H1 (cell line): ENCODE measurements around the gene RESF1. TPM values are rescaled to one million over a fixed set of nuclear protein-coding genes. Genes with fewer than 3 reads are reported as not detected.

Experiments used
- CTCF ChIA-PET: fragments of 300-600 bp; sonication (Branson Sonifier 250); formaldehyde crosslinking; loops from one replicate; lab custom pipeline; 2021; ENCODE audit not compliant: partially characterized antibody; lab: Charles Lee
- POLR2A ChIA-PET: fragments of 300-600 bp; sonication (Branson Sonifier 250); formaldehyde crosslinking; loops from one replicate; lab custom pipeline; 2021; ENCODE audit warnings: inconsistent platforms; ENCODE audit not compliant: partially characterized antibody; lab: Charles Lee
- DNase-seq, 2 experiments: peaks; one replicate each; pipeline versions ENCODE4 v3.0.0 to v3.0.0-alpha.2; 2010 to 2022; ENCODE audit warnings: low spot score in 2 of 2, low read depth in 1 of 2, mixed read lengths in 1 of 2
- FAIRE-seq: peaks from 2 replicates; lab custom pipeline; 2011; peaks lifted over from hg19 to GRCh38; lab: Jason Lieb, UNC
- H2AFZ ChIP-seq: 2 replicates; pipeline ENCODE4 v1.8.1; 2012; ENCODE audit warnings: low read length, inconsistent platforms
- H2AK5ac ChIP-seq: 2 replicates; pipeline ENCODE4 v1.6.1; 2013; ENCODE audit warnings: low read depth, low read length
- H2BK120ac ChIP-seq: replicated peaks from 2 replicates; pipeline ENCODE3; 2013; ENCODE audit warnings: low read depth, low read length, inconsistent platforms
- H2BK12ac ChIP-seq: 2 replicates; pipeline ENCODE4 v1.6.1; 2013; ENCODE audit warnings: low read depth, low read length
- H2BK15ac ChIP-seq: 2 replicates; pipeline ENCODE4 v1.6.1; 2013; ENCODE audit warnings: low read length
- H2BK20ac ChIP-seq: 2 replicates; pipeline ENCODE4 v1.6.1; 2013; ENCODE audit warnings: low read length
- H2BK5ac ChIP-seq: 2 replicates; pipeline ENCODE4 v1.6.1; 2013; ENCODE audit warnings: low read depth, low read length
- H3K14ac ChIP-seq: 2 replicates; pipeline ENCODE4 v1.6.1; 2013; ENCODE audit warnings: inconsistent platforms; ENCODE audit not compliant: insufficient read length
- H3K18ac ChIP-seq: 2 replicates; pipeline ENCODE4 v1.6.1; 2013; ENCODE audit warnings: low read length; ENCODE audit errors: extremely low read depth
- H3K23ac ChIP-seq: 2 replicates; pipeline ENCODE4 v1.6.1; 2013; ENCODE audit warnings: inconsistent platforms; ENCODE audit not compliant: insufficient read length
- H3K23me2 ChIP-seq: 2 replicates; pipeline ENCODE4 v1.6.1; 2013; ENCODE audit warnings: low read depth, low read length
- H3K27ac ChIP-seq: 2 replicates; pipeline ENCODE4 v1.6.1; 2011; ENCODE audit warnings: low read depth, low read length, inconsistent platforms
- H3K27me3 ChIP-seq, 4 experiments: replicated peaks in 1 of 4; 1 replicate in 1 of 4; 2 replicates in 3 of 4; pipeline versions ENCODE4 v1.6.1 to v1.8.1; 2011 to 2013; ENCODE audit warnings: low read length in 3 of 4, mild to moderate bottlenecking in 3 of 4, inconsistent platforms in 2 of 4, mixed read lengths in 2 of 4, moderate library complexity in 1 of 4; ENCODE audit not compliant: control insufficient read depth in 3 of 4, insufficient read depth in 3 of 4; ENCODE audit errors: extremely low read depth in 1 of 4
- H3K36me3 ChIP-seq, 4 experiments: 2 replicates each; pipeline versions ENCODE4 v1.6.1 to v1.8.1; 2011 to 2013; ENCODE audit warnings: mild to moderate bottlenecking in 4 of 4, low read length in 3 of 4, moderate library complexity in 2 of 4, control low read depth in 1 of 4, inconsistent platforms in 1 of 4; ENCODE audit not compliant: insufficient read depth in 4 of 4, control insufficient read depth in 2 of 4
- H3K4ac ChIP-seq: replicated peaks from 2 replicates; pipeline ENCODE3; 2013; ENCODE audit warnings: low read length, low read depth, mixed read lengths, inconsistent platforms; ENCODE audit not compliant: insufficient read length
- H3K4me1 ChIP-seq, 4 experiments: replicated peaks in 1 of 4; 1 replicate in 1 of 4; 2 replicates in 3 of 4; pipeline versions ENCODE4 v1.6.1 to v1.8.1; 2011 to 2013; ENCODE audit warnings: low read length in 3 of 4, inconsistent platforms in 2 of 4, mixed read lengths in 1 of 4; ENCODE audit not compliant: insufficient read depth in 4 of 4, control insufficient read depth in 3 of 4
- H3K4me2 ChIP-seq, 2 experiments: 2 replicates each; pipeline versions ENCODE4 v1.6.1 to v1.8.1; 2011 to 2013; ENCODE audit warnings: low read depth in 2 of 2, low read length in 2 of 2, control low read depth in 1 of 2, inconsistent platforms in 1 of 2, mild to moderate bottlenecking in 1 of 2; ENCODE audit not compliant: insufficient read depth in 1 of 2
- H3K4me3 ChIP-seq, 4 experiments: fragments of 200-600, 300-600 bp in 1 of 4; sonication (generic), shearing (Covaris generic), sonication (Bioruptor Twin) in 1 of 4; 2 replicates each; pipeline versions ENCODE4 v1.5.1 to v1.8.1; 2011 to 2016; ENCODE audit warnings: low read length in 4 of 4, low read depth in 3 of 4, control low read depth in 2 of 4, inconsistent platforms in 2 of 4, mild to moderate bottlenecking in 2 of 4, mixed read lengths in 1 of 4, moderate library complexity in 1 of 4; ENCODE audit not compliant: insufficient read depth in 2 of 4; ENCODE audit errors: extremely low read depth in 1 of 4
- H3K56ac ChIP-seq: replicated peaks from 2 replicates; pipeline ENCODE3; 2013; ENCODE audit warnings: low read depth, mild to moderate bottlenecking, mixed read lengths, low read length, inconsistent platforms; ENCODE audit not compliant: insufficient read length
- H3K79me1 ChIP-seq: 2 replicates; pipeline ENCODE4 v1.6.1; 2013; ENCODE audit warnings: low read depth, low read length, control low read depth
- H3K79me2 ChIP-seq, 2 experiments: 2 replicates each; pipeline versions ENCODE4 v1.6.1 to v1.8.1; 2012 to 2013; ENCODE audit warnings: low read length in 2 of 2, mild to moderate bottlenecking in 2 of 2, inconsistent platforms in 1 of 2; ENCODE audit not compliant: insufficient read depth in 2 of 2, control insufficient read depth in 1 of 2
- H3K9ac ChIP-seq, 4 experiments: replicated peaks in 1 of 4; 1 replicate in 1 of 4; 2 replicates in 3 of 4; pipeline versions ENCODE4 v1.6.1 to v1.8.1; 2011 to 2013; ENCODE audit warnings: low read depth in 3 of 4, low read length in 3 of 4, control low read depth in 2 of 4, mild to moderate bottlenecking in 2 of 4, moderate library complexity in 2 of 4, inconsistent platforms in 1 of 4; ENCODE audit errors: extremely low read depth in 1 of 4
- H3K9me3 ChIP-seq, 2 experiments: 2 replicates each; pipeline versions ENCODE4 v1.6.1 to v1.8.1; 2012 to 2013; ENCODE audit warnings: mild to moderate bottlenecking in 2 of 2, moderate library complexity in 2 of 2, control low read depth in 1 of 2, inconsistent platforms in 1 of 2, low read depth in 1 of 2, low read length in 1 of 2, mixed read lengths in 1 of 2; ENCODE audit not compliant: insufficient read depth in 2 of 2
- H4K20me1 ChIP-seq, 2 experiments: replicated peaks in 1 of 2; 2 replicates each; pipeline versions ENCODE3 to v1.8.1; 2011 to 2013; ENCODE audit warnings: inconsistent platforms in 2 of 2, low read length in 2 of 2, mild to moderate bottlenecking in 1 of 2; ENCODE audit not compliant: insufficient read depth in 2 of 2, control insufficient read depth in 1 of 2
- H4K5ac ChIP-seq: 2 replicates; pipeline ENCODE4 v1.6.1; 2013; ENCODE audit warnings: low read length, low read depth, mixed read lengths, inconsistent platforms; ENCODE audit not compliant: insufficient read length
- H4K8ac ChIP-seq: 2 replicates; pipeline ENCODE4 v1.8.0; 2013; ENCODE audit warnings: mild to moderate bottlenecking, moderate library complexity, low read length, inconsistent platforms; ENCODE audit not compliant: insufficient read depth; ENCODE audit errors: extremely low read depth
- H4K91ac ChIP-seq: replicated peaks from 2 replicates; pipeline ENCODE3; 2013; ENCODE audit warnings: low read length, mixed read lengths, inconsistent platforms; ENCODE audit not compliant: insufficient read length
- ATF3 ChIP-seq: IDR thresholded peaks from 2 replicates; pipeline ENCODE4 v1.6.1; 2011; ENCODE audit warnings: low read depth, mild to moderate bottlenecking, low read length; ENCODE audit not compliant: insufficient read depth
- BACH1 ChIP-seq: IDR thresholded peaks from 2 replicates; pipeline ENCODE4 v1.6.1; 2012; ENCODE audit warnings: low read length, improper control_type of control experiment
- CBX8 ChIP-seq: fragments of 300-800, 300-1000 bp; sonication (generic); IDR thresholded peaks from 2 replicates; pipeline ENCODE4 v1.7.1; 2016; ENCODE audit warnings: low read depth, low read length, borderline replicate concordance
- CHD1 ChIP-seq: IDR thresholded peaks from 2 replicates; pipeline ENCODE4 v1.6.1; 2012; ENCODE audit warnings: low read depth, low read length, improper control_type of control experiment
- KDM4A ChIP-seq: IDR thresholded peaks from one replicate; pipeline ENCODE4 v1.7.1; 2012; ENCODE audit warnings: low read depth, mild to moderate bottlenecking, moderate library complexity, low read length, inconsistent platforms; ENCODE audit not compliant: severe bottlenecking
- POU5F1 ChIP-seq: IDR thresholded peaks from 2 replicates; pipeline ENCODE4 v1.6.1; 2011; ENCODE audit warnings: low read depth, mild to moderate bottlenecking, low read length, moderate library complexity
- YY1 ChIP-seq: IDR thresholded peaks from 2 replicates; pipeline ENCODE4 v1.6.1; 2011; ENCODE audit warnings: low read depth, mild to moderate bottlenecking, low read length
- WGBS, 2 experiments: shearing (Covaris generic) in 1 of 2; methylation state at CpG; one replicate each; pipeline versions ENCODE4 v1.1.6 to v1.1.7; 2013 to 2015; ENCODE audit warnings: low lambda C conversion rate in 2 of 2, mixed read lengths in 2 of 2, inconsistent platforms in 1 of 2, low coverage in 1 of 2, missing lambda C conversion rate in 1 of 2; ENCODE audit not compliant: insufficient replicate concordance in 2 of 2, insufficient coverage in 1 of 2, insufficient read length in 1 of 2; ENCODE audit errors: extremely low coverage in 1 of 2, missing lambda C conversion rate in 1 of 2; 5-methylcytosine and 5-hydroxymethylcytosine counted together
- polyA plus RNA-seq, 7 experiments: library from polyadenylated mRNA; depleted of rRNA in 3 of 7; stranded (reverse) in 5 of 7; unstranded in 2 of 7; fragments of >200 nt in 5 of 7; fragments of 200-250 nt in 2 of 7; gene quantifications; 1 replicate in 5 of 7; 2 replicates in 1 of 7; 4 replicates in 1 of 7; pipeline versions ENCODE4 v1.2.1 to v1.2.3, GENCODE V29; 2011 to 2013; ENCODE audit warnings: missing spikeins in 2 of 7, mixed read lengths in 2 of 7
- total RNA-seq: library from RNA; stranded (reverse); fragmentation: NEBNext Ultra II Directional; extraction: Animal tissue kit (Norgen Biotek cat#: 25700); gene quantifications from 2 replicates; pipeline ENCODE4 v1.2.1, GENCODE V29; 2021
- TF ChIP-seq, protein P1 (sequence below): IDR thresholded peaks from 2 replicates; pipeline ENCODE4 v1.6.1; 2011; ENCODE audit warnings: low read length, improper control_type of control experiment
- TF ChIP-seq, protein P2 (sequence below): IDR thresholded peaks from 2 replicates; pipeline ENCODE4 v1.6.1; 2012; ENCODE audit warnings: inconsistent platforms

Gene RESF1
- total and polyA plus RNA-seq, 2 of the 8 experiments (the other 6 are each of a cell fraction or from before 2014, with no cell fraction given), result 64.3 to 128 TPM

DNA sequence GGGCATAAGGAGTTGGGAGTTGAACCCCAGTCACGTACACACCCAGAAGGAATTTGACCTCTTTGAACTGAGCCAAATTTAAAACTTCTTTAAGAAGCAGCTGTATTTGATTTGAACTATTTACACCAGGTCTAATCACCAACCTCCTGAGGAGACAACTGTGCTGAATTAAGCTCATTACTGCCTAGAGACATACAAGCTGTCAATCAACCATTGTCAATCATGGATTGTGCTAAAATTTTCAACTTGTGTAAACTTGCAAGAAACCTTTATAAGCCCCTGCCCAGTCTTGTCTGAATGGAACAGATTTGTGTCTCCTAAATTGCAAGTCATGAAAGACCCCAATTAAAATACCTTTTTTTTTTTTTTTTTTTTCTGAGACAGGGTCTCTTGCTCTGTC, 44.3 kb upstream of the RESF1 start:
- no peak overlapping the region for H3K56ac ChIP-seq
- 0 out of 7 replicates have a peak, but pooled peaks cover 0 to 3% (median 0%) of the 10 kb centered on the region in 4 experiments for H3K4me1 ChIP-seq

More for the DNA sequence above, 44.3 kb upstream of the RESF1 start:
- Histone ChIP-seq H3K36me3 (no peaks in the 10 kb centered on the region), H3K23ac (no peak overlapping the region), H3K27ac (no peak overlapping the region), H4K5ac (no peak overlapping the region), H2AK5ac (no peak overlapping the region), H3K4me2 (no peak overlapping the region), H3K79me2 (no peaks in the 10 kb centered on the region), H3K27me3 (no peaks in the 10 kb centered on the region), H3K9ac (no peak overlapping the region), H3K79me1 (no peaks in the 10 kb centered on the region), H4K91ac (no peak overlapping the region), H2BK15ac (no peak overlapping the region), H3K18ac (no peak overlapping the region), H2BK12ac (no peak overlapping the region), H3K4ac (no peak overlapping the region), H2BK5ac (no peak overlapping the region), H2BK120ac (no peak overlapping the region), H3K14ac (no peak overlapping the region), H2AFZ (no peak overlapping the region), H4K8ac (no peak overlapping the region), H4K20me1 (no peaks in the 10 kb centered on the region), H3K9me3 (peaks cover 3 to 10% of the 10 kb centered on the region in 2 experiments; a peak in 2 of 4 replicates), H2BK20ac (no peak overlapping the region), H3K23me2 (no peaks in the 10 kb centered on the region), H3K4me3 (no peak overlapping the region)
- FAIRE-seq, result no peak
- CTCF ChIA-PET, result interaction anchor here (0.5 kb wide), 1 partner anchor 262 kb away, joined by 3 read pairs; no protein-coding TSS in a partner anchor
- TF ChIP-seq BACH1 (no peak), YY1 (no peak), ATF3 (no peak), CHD1 (no peak), POU5F1 (no peak), KDM4A (no peak), CBX8 (no peak)
- TF ChIP-seq, protein P1, sequence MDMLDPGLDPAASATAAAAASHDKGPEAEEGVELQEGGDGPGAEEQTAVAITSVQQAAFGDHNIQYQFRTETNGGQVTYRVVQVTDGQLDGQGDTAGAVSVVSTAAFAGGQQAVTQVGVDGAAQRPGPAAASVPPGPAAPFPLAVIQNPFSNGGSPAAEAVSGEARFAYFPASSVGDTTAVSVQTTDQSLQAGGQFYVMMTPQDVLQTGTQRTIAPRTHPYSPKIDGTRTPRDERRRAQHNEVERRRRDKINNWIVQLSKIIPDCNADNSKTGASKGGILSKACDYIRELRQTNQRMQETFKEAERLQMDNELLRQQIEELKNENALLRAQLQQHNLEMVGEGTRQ, result no peak
- TF ChIP-seq, protein P2, sequence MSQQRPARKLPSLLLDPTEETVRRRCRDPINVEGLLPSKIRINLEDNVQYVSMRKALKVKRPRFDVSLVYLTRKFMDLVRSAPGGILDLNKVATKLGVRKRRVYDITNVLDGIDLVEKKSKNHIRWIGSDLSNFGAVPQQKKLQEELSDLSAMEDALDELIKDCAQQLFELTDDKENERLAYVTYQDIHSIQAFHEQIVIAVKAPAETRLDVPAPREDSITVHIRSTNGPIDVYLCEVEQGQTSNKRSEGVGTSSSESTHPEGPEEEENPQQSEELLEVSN, result no peak
- DNase-seq, result no peak
- POLR2A ChIA-PET, result no interaction called here
- WGBS, 2 experiments, result 80% methylated on average over 1 of the region's 1 CpG; no CpG with 5 or more reads in 1 of the 2 experiments
